ENCODE measurements around the gene ISLR.

- no peak for TF ChIP-seq POLR2A (IDR thresholded peaks at IDR 0.05; ENCODE audit: extremely low read depth, insufficient read length)
- no peak for TF ChIP-seq CTCF (IDR thresholded peaks at IDR 0.05; ENCODE audit: low read depth, low read length)
These were observed 33.3 kb downstream of the ISLR start for GRCh38 chr15:74206801-74207281.

Measured in NB4 (cell line).